ENCODE data around the gene SELENOO. TPM values are rescaled to one million over a fixed set of nuclear protein-coding genes. Genes with fewer than 3 reads are reported as not detected.

SELENOO gene
- total and polyA plus RNA-seq, 2 donors (not counting 1 experiment from before 2014, with no cell fraction given) = 62.1 to 74.6 TPM

- peaks cover 31 to 33% of the 10 kb centered on the region in 2 donors for H3K4me1 ChIP-seq (ENCODE audit: control insufficient read depth in 2 of 2, insufficient read depth in 2 of 2, low read length in 2 of 2)
- CTCF ChIA-PET = interaction anchor here (1.0 to 1.7 kb wide), 4 partner anchors 19 to 37 kb away, joined by 3 to 4 read pairs (median 4); no protein-coding TSS in a partner anchor
Observed at GRCh38 chr22:50171319-50171964, 29.4 kb upstream of the SELENOO start.

More at GRCh38 chr22:50171319-50171964, 29.4 kb upstream of the SELENOO start:
- Histone ChIP-seq H3K9me3 (ENCODE audit: control extremely low read depth in 1 of 3, control insufficient read depth in 2 of 3, insufficient read depth in 1 of 3, low read length in 2 of 3) (no peaks in the 10 kb centered on the region), H3K9ac (ENCODE audit: low read length) (no peak overlapping the region), H3K27ac (ENCODE audit: low read length in 2 of 2) (no peak overlapping the region), H3K27me3 (replicated peaks in 1 of 4; ENCODE audit: control extremely low read depth in 1 of 4, control insufficient read depth in 3 of 4, insufficient read depth in 4 of 4, low read length in 3 of 4) (peaks cover 0 to 27% (median 18%) of the 10 kb centered on the region in 4 experiments), H3K36me3 (replicated peaks in 1 of 2; ENCODE audit: control extremely low read depth in 1 of 2, control insufficient read depth in 1 of 2, extremely low read depth in 1 of 2, insufficient read depth in 2 of 2, low read length in 1 of 2) (no peaks in the 10 kb centered on the region), H2AFZ (ENCODE audit: insufficient read depth, low read depth, low read length, poor library complexity, severe bottlenecking) (no peak overlapping the region), H3K4me3 (ENCODE audit: control extremely low read depth in 1 of 5, extremely low read depth in 1 of 5, insufficient read depth in 1 of 5, low read depth in 2 of 5, low read length in 4 of 5) (no peak overlapping the region), H3K79me2 (ENCODE audit: control insufficient read depth, insufficient read depth, low read length) (no peaks in the 10 kb centered on the region), H3K4me2 (replicated peaks; ENCODE audit: low read depth, low read length, poor library complexity, severe bottlenecking) (peak overlapping the region; percentile 60), H4K20me1 (ENCODE audit: control insufficient read depth, insufficient read depth, low read length, poor library complexity, severe bottlenecking) (no peaks in the 10 kb centered on the region)
- peak overlapping the region; percentile 74 for H3K4me3 Mint-ChIP-seq
- POLR2A ChIA-PET = interaction anchor here (0.6 to 8.0 kb wide), 3 partner anchors 20 to 65 kb away, joined by 3 to 54 read pairs (median 4); no protein-coding TSS in a partner anchor
- H3K4me1 Mint-ChIP-seq = peaks cover 29% of the 10 kb centered on the region
- no peak for DNase-seq
- 84% methylated on average over 15 of the region's 15 CpGs for WGBS (ENCODE audit: insufficient coverage)
- ATAC-seq (ENCODE audit: low read depth) = no peak
- H3K9me3 Mint-ChIP-seq (ENCODE audit: insufficient read depth) = no peaks in the 10 kb centered on the region
- intact Hi-C loops (cut with micrococcal nuclease) = no loop called here
- TF ChIP-seq CTCF (IDR thresholded peaks at IDR 0.05) (no peak), EZH2 (IDR thresholded peaks at IDR 0.05; ENCODE audit: borderline replicate concordance, insufficient read depth, low read depth, low read length, poor library complexity, severe bottlenecking) (no peak)
- peaks cover 25% of the 10 kb centered on the region for H3K27me3 Mint-ChIP-seq
- peak overlapping the region; percentile 68 for H3K27ac Mint-ChIP-seq
